ENCODE data around the gene RASAL1.

GRCh38 chr12:113173081-113173698, 37.6 kb upstream of the RASAL1 start:
- TF ChIP-seq, protein P1, sequence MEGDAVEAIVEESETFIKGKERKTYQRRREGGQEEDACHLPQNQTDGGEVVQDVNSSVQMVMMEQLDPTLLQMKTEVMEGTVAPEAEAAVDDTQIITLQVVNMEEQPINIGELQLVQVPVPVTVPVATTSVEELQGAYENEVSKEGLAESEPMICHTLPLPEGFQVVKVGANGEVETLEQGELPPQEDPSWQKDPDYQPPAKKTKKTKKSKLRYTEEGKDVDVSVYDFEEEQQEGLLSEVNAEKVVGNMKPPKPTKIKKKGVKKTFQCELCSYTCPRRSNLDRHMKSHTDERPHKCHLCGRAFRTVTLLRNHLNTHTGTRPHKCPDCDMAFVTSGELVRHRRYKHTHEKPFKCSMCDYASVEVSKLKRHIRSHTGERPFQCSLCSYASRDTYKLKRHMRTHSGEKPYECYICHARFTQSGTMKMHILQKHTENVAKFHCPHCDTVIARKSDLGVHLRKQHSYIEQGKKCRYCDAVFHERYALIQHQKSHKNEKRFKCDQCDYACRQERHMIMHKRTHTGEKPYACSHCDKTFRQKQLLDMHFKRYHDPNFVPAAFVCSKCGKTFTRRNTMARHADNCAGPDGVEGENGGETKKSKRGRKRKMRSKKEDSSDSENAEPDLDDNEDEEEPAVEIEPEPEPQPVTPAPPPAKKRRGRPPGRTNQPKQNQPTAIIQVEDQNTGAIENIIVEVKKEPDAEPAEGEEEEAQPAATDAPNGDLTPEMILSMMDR (conservative IDR thresholded peaks at IDR 0.05), result no peak
- no peak for TF ChIP-seq EZH2 (IDR thresholded peaks at IDR 0.05; ENCODE audit: low read depth)

Measured in PC-9 (cell line).